ENCODE measurements around the gene COPS6.

Gene COPS6

DNA sequence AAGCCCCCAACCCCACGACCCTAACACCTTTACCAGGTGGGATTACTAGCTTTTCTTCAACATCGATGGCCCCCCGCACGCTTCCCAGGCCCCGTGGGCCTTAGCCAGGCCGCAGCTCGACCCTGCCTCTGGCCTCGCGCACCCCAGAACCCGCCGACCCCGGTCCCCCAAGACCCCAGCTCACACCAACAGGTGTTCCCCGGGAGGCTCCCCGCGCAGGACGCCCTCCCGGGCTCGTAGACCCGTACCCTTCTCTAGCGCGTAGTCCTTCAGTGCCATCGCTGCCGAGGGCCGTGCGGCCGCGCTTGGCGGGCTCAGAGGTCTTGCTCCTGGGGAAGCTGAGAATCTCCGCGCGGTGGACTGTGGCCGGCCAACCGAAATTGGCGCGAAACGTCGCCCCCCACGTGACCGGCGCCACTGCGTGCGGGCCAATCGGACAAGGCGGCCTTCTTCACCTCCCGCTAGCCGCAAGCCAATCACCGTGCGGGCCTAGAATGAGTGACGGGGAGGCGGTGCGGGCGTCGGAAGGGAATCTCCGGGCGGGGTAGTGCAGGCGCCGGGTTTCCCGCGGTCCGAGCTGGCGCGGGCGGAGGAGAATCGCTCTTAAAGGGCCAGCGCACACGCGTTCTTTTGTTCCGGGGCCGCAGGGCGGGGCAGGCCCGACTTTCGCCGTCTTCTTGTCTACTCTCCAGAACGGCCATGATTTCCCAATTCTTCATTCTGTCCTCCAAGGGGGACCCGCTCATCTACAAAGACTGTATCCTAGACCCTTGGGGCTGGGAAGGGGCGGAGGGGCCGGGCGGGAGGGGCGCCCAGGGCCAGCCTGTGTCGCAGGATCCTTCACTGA is 12.5 kb downstream of the COPS6 start, which contains the start of the genes AP4M1 and MCM7:
Gene AP4M1, plus strand, starts transcription at position 628 of the 847 bp plus-strand sequence. Its CDS starts 72 bp downstream, at position 700.
Gene MCM7, minus strand, starts transcription at position 382 of the 847 bp plus-strand sequence. Its CDS starts 103 bp downstream, at position 279.
- peak; percentile 93 to 95 for DNase-seq (ENCODE audit: low read depth in 2 of 2)

DNA sequence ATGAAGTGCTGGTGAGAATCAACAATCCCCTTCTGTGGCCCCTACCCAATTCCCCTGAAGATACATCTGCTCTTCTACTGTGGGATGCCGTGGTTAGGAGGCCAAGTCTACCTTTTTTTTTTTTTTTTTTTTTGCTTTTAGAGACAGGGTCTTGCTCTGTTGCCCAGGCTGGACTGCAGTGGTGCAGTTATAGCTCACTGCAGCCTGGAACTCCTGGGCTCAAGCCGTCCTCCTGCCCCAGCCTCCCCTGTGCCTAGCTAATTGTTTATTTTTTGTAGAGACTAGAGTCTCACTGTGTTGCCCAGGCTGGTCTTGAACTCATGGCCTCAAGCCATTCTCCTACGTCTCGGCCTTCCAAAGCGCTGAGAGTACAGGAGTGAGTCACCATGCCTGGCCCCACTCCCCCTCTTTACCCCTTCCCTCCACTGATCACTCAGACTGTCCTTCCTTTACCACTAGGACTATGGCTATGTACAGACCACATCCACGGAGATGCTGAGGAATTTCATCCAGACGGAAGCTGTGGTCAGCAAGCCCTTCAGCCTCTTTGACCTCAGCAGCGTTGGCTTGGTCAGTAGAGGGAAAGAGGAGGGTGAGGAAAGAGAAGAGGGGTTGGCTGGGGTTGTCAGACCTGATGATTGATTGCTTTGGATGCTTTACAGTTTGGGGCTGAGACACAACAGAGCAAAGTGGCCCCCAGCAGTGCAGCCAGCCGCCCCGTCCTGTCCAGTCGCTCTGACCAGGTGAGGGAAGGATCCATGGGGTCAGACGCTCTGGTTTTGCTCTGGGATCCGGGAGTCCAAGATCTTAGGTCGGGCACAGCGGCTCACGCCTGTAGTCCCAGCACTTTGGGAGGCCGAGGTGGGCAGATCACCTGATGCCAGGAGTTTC is 14.4 kb downstream of the COPS6 start:
- DNase-seq (ENCODE audit: low read depth in 2 of 2), result no peak

DNA sequence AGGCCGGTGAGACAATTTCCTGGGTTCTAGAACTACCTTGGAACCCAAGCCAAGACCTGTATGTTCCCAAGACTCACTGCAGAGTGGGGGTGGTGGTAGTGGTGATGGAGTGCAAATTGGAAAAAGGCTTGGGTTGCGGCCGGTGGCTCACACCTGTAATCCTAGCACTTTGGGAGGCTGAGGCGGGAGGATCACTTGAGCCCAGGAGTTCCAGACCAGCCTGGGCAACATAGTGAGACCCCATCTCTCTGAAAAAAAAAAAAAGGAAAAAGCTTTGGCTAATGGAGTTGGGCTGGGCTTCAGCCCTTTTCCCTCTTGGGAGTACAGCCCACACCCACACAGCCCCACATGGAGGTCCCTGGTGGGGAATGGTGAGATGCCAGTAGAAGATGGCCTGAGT is 16.8 kb downstream of the COPS6 start:
- no peak for DNase-seq (ENCODE audit: low read depth in 2 of 2)

DNA sequence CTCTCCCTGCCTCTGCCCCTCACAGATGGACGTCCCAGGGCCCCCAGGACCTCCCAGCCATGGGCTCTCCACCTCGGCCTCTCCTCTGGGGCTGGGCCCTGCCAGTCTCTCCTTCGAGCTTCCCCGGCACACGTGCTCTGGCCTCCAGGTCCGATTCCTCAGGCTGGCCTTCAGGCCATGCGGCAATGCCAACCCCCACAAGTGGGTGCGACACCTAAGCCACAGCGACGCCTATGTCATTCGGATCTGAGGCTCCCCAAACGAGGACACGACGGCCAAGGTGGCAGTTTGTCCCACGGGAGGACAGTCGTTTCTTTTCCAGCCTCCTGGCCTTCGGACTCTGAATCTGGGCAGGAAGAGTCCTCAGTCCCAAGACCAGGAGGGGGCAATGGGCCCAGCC is 17.9 kb downstream of the COPS6 start:
- DNase-seq (ENCODE audit: low read depth in 2 of 2), result no peak

DNA sequence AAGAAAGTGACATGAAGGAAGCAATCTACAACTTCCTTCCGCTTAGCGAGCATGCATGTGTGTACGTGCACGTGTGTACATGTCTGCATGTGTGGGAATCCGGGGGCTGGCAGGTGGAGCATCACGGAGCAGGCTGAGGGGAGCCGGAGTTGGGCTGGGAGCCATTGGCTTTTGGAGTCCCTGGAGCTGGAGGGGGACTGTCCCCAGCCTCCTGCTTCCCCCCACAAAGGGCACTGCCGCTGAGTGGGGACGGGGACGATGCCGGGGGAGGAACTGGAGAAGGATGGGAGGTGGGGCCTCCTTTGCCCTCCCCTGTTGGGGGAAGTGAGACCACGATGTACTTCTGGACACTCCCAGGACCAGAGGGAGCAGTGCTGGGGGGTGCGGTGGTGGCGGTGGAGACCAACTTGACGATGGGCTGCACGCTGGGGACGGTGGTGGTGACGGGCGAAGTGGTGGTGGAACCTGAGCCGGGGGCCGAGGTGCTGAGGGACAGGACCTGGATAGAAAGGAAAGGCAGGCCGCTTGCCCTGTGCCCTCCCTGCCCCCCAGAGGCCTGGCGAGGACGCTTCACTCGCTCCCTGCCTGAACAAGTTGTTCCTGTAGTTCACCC is 18.5 kb downstream of the COPS6 start:
- DNase-seq (ENCODE audit: low read depth in 2 of 2), result no peak

DNA sequence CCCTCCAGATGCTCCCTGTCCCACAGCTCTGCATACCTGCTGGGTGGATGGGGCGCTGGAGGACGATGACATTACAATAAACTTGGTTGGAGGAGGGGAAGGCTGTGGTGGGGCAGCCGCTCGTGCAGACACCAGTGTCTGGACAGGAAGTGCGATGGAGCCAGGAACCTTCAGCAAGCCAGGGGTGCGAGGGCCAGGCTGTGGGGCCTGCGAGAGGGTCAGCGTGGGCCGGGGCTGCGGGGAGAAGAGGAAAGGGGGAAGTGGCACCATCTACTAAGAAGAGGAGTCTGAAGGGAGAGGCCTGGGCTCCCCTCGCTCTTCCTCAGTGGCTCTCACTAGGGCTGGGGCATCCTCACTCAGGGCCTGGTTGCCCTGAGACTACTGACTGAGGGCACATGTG is 19.1 kb downstream of the COPS6 start:
- no peak for DNase-seq (ENCODE audit: low read depth in 2 of 2)

DNA sequence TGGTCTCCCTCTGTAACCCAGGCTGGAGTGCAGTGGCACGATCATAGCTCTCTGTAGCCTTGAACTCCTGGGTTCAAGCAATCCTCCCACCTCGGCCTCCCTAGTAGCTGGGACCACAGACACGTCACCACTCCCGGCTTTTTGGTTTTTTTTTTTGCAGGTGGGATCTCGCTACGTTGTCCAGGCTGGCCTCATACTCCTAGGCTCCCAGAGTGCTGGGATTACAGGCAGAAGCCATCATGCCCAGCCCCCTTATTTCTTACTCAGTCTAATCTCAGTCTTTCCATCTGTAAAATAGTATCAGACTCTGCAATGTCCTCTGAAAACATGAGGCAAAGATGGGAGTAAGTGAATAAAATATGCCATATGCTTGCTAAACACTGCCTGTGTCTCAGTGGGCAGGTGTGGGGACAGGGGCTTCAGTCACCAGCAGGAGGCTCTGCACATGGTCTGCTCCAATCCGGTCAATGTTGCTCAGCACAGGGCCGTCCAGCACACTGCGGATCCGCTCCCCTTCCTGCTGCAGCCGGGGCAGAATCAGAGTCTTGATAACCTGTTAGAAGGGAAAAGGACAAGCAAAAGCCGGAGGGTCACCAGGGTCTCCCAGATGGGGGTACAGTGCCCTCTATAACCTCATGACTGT is 20.9 kb downstream of the COPS6 start:
- no peak for DNase-seq (ENCODE audit: low read depth in 2 of 2)

DNA sequence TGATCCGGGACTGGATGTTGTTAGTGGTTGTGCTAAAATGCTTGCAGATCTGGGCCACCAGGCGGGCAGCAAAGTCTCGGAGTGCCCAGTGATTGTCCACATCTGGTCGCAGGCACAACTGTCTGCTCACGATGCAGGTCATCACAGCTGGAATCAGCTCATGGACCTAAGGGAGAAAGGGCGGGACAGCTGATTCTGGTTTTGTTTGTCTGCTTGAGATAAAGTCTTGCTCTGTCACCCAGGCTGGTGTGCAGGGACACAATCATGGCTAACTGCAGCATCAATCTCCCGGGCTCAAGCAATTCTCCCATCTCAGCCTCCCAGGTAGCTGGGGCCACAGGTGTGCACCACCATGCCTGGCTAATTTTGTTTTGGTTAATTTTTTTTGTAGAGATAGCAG is 22.4 kb downstream of the COPS6 start:
- no peak for DNase-seq (ENCODE audit: low read depth in 2 of 2)

DNA sequence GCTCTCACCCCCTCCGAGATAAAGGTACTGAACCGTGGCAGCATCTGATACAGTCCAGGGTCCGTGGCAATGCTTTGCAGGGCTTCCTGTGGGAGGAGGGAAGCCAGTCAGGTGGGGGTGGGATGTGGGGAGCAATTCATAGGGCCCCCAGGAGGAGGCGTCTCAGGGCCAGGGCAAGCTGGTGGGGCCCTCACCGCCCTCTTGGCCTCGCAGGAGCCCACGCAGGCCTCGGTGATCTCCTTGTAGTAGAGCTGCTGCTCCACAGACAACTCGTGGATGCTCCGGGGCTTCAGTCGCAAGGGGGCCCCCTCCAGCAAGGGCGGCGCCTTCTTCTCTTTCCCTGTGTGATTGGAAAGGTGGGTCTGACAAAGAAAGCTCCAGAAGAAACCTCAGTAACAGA is 23.1 kb downstream of the COPS6 start:
- DNase-seq (ENCODE audit: low read depth in 2 of 2), result no peak

DNA sequence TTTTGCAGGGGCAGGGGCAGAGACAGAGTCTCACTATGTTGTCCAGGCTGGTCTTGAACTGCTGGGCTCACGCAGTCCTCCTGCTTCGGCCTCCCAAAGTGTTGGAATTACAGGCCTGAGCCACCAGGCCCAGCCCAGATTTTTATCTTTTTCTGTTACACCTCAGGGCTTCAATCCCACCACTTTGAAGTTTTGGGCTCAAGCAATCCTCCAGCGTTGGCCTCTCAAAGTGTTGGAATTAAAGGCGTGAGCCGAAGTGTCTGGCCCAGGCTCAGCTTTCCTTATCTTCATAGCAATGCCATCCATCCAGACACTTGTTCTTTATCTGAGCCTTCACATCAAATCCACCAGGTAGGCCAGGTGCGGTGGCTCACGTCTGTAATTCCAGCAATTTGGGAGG is 26.3 kb downstream of the COPS6 start:
- no peak for DNase-seq (ENCODE audit: low read depth in 2 of 2)

DNA sequence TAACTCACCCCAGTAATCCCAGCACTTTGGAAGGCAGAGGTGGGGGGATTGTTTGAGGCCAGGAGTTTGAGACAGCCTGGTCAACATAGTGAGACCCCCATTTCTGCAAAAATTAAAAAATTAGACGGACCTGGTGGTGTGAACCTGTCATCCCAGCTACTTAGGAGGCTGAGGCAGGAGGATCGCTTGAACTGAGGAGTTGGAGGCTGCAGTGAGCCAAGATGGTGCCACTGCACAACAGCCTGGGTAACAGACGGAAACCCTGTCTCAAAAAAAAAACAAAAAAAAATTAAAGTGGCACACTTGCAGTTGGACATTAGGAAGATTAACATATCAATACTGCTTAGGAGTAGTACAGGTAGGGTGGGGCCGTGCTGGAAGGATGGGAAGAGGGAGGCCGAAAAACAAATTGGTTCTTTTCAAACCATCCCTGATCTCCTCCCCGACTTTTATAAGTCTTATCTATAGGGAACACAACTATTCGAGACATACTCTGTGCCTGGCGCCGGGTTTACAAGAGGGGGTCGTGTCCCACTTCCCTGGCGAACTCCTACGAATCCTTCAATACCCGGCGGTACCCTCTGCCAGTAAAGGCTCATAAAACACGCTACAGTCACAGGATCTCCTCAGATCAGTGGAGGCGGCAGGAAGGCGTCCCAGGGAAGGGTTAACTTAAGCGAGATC is 29.8 kb downstream of the COPS6 start:
- no peak for DNase-seq (ENCODE audit: low read depth in 2 of 2)

DNA sequence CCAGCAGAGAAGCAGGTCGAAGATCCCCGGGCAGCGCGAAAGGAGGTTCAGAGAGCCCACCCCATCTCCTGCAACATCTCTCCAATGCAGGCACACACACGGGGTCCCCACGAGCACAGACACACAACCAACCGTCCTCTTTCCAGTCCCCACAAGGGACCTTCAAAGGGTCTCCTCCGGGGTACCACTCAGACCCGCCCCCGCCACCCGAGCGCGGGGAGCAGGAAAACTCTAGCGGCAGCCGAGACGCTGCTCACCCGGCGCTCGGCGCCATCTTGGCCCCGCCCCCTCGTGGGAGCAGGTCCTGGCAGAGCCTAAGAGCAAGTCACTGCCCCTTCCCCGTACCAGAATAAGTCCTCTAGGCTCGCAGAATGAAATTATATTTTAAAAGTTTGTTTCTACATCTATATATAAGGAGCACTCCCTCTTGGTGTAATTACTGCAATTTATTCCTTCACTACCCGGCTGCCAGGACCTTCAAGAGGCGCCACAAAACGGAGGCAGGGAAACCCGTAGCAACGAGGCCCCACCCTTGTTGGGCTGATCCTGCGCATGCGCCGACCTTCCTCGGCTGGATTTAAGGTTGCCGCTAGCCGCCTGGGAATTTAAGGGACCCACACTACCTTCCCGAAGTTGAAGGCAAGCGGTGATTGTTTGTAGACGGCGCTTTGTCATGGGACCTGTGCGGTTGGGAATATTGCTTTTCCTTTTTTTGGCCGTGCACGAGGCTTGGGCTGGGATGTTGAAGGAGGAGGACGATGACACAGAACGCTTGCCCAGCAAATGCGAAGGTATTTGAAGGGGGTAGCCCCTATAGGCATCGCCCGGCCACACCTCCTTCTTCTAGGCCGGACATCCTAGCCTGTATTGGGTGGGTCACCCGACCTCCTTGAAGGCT is 30.6 kb downstream of the COPS6 start, which contains the start of the genes CNPY4 and TAF6:
Gene CNPY4, plus strand, starts transcription at position 563 of the 898 bp plus-strand sequence. Its CDS starts 111 bp downstream, at position 674.
Gene TAF6, minus strand, starts transcription at position 287 of the 898 bp plus-strand sequence. CDS start 5,149 bp downstream, outside the sequence.
- DNase-seq (ENCODE audit: low read depth in 2 of 2), result peak; percentile 82 to 92

DNA sequence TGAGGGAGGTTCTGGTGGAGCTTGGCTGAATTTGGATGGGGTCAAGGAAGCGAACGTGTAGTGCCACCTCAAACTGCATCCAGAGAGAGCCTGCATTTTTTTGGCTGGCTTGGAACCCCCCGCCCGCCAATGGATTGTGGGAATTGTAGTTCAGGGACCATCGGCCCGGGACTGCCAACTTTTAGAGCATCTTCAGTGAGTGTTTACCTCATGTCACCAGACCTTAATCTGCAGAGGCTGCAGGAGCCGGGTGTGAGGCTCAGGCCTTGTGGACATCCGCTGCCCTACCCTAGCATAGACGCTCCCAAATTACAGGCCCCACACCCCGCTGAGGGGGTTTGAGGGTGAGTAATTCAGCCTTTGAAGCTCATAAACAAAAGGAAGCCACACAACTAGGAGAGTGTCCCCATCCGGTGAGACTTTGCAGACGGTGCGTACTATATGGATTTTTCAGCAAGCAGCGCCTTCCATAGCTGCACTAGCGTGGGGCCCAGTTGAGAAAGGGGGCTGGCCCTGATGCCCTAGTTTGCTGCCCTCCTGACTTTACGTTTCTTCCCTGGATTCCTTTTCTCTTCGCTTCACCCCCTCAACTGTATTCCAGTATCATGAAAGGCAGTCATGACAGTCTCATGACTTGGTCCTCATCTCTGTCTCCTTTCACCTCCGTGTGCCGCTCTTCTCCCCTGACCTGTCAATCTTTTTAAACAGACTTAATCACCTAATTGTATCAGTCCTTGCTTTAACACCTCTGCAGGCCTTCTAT is 31.4 kb downstream of the COPS6 start:
- peak in 1 of 2 donors; percentile 32 for DNase-seq (ENCODE audit: low read depth in 2 of 2)

DNA sequence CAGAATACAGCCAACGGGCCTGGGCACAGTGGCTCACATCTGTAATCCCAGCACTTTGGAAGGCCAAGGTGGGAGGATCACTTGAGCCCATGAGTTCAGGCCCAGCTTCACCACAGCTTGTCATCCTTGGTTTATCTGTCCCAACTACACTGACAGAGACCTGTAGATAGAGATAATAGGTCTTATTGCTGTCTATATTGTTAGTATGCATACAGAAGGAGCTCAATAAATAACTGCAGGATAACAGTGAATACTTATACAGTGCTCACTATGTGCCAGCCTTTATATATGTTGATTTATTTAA is 31.9 kb downstream of the COPS6 start:
- DNase-seq (ENCODE audit: low read depth in 2 of 2), result no peak

DNA sequence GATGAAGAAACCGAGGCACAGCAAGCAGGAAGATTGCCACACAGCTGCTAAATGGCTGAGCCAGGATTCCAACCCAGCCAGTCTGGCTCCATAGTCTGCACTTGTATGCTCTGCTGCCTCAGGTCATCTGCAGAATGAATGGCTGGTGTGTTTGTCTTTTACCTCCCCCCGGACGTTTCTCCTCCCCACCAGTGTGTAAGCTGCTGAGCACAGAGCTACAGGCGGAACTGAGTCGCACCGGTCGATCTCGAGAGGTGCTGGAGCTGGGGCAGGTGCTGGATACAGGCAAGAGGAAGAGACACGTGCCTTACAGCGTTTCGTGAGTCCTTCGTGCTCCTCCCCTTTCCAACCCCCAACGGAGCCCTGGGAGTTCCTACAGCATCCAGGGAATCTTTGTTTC is 33.3 kb downstream of the COPS6 start:
- DNase-seq (ENCODE audit: low read depth in 2 of 2), result no peak

DNA sequence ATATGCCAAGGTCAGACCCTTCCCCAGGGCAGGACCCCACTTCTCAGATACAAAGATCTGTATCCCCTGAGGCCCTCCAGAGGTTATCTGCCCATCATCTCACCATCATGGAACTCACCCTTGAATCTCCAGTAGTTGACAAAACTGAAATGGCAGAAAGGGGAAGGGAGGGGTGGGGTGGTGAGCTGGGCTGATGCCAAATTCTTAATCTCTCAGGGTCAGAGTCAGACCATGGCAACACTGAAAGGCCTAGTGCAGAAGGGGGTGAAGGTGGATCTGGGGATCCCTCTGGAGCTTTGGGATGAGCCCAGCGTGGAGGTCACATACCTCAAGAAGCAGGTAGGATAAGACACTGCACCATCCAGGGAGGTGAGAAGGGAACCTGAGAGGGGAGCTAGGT is 33.8 kb downstream of the COPS6 start:
- DNase-seq (ENCODE audit: low read depth in 2 of 2), result no peak

DNA sequence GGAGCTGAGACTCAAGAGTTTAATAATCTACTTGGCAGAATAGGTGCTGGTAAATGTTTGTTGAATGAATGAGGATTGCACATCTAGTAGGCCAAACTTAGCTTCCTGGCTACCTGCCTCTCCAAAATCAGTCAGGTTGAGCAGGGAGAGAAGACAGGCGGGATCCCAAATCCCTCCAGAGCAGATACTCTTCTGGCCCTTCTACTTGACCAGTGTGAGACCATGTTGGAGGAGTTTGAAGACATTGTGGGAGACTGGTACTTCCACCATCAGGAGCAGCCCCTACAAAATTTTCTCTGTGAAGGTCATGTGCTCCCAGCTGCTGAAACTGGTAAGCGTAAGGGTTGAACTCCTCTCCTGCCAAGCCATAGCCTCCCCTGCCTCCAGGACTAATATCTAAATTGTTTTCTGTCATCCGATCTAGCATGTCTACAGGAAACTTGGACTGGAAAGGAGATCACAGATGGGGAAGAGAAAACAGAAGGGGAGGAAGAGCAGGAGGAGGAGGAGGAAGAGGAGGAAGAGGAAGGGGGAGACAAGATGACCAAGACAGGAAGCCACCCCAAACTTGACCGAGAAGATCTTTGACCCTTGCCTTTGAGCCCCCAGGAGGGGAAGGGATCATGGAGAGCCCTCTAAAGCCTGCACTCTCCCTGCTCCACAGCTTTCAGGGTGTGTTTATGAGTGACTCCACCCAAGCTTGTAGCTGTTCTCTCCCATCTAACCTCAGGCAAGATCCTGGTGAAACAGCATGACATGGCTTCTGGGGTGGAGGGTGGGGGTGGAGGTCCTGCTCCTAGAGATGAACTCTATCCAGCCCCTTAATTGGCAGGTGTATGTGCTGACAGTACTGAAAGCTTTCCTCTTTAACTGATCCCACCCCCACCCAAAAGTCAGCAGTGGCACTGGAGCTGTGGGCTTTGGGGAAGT is 35.8 kb downstream of the COPS6 start:
- DNase-seq (ENCODE audit: low read depth in 2 of 2), result no peak
